UCSD-AML1 (cell line): ENCODE data around the gene LLGL2.
"Not testable (repeated sequence)": the region's sequence is repeated elsewhere in the genome, so short reads cannot be mapped to it uniquely, and the experiment has no call there.

ENCODE experiments used
- DNase-seq: peaks from one replicate; lab custom pipeline; 2025; ENCODE audit not compliant: unreplicated experiment; lab: John Stamatoyannopoulos, UW

LLGL2 gene

GRCh38 chr17:75524970-75525805 is at the start of gene LLGL2:
TSS of gene LLGL2 (plus strand) at chr17:75525697. CDS start at chr17:75543427, 17,730 bp downstream.
- peak; percentile 91 for DNase-seq

- DNase-seq, result peak; percentile 31
These were observed 49.6 kb upstream of the LLGL2 start for GRCh38 chr17:75475851-75476250.

- DNase-seq, result no peak
These were observed 49.2 kb upstream of the LLGL2 start for GRCh38 chr17:75476271-75476671.

- DNase-seq, result no peak
These were observed 48.6 kb upstream of the LLGL2 start for GRCh38 chr17:75476752-75477489.

GRCh38 chr17:75477490-75477862 is 48.0 kb upstream of the LLGL2 start:
- DNase-seq, result not testable (repeated sequence)

GRCh38 chr17:75478508-75478907 is 47.0 kb upstream of the LLGL2 start:
- DNase-seq, result no peak

GRCh38 chr17:75480281-75480680 is 45.2 kb upstream of the LLGL2 start:
- no peak for DNase-seq

GRCh38 chr17:75481194-75482068 is 44.1 kb upstream of the LLGL2 start:
- DNase-seq, result no peak

- DNase-seq, result no peak
These were observed 43.2 kb upstream of the LLGL2 start for GRCh38 chr17:75482098-75482942.

GRCh38 chr17:75485688-75486087 is 39.8 kb upstream of the LLGL2 start:
- no peak for DNase-seq

GRCh38 chr17:75486151-75486550 is 39.3 kb upstream of the LLGL2 start:
- DNase-seq, result no peak

GRCh38 chr17:75486951-75487350 is 38.5 kb upstream of the LLGL2 start:
- no peak for DNase-seq

GRCh38 chr17:75487351-75488070 is 38.0 kb upstream of the LLGL2 start:
- DNase-seq, result peak; percentile 81

GRCh38 chr17:75488693-75489510 is 36.6 kb upstream of the LLGL2 start:
- DNase-seq, result no peak

GRCh38 chr17:75489511-75489955 is 36.0 kb upstream of the LLGL2 start:
- DNase-seq, result no peak

GRCh38 chr17:75490173-75490743 is 35.2 kb upstream of the LLGL2 start:
- DNase-seq, result no peak

- DNase-seq, result peak; percentile 48
These were observed 34.4 kb upstream of the LLGL2 start for GRCh38 chr17:75490953-75491649.

- DNase-seq, result no peak
These were observed 33.8 kb upstream of the LLGL2 start for GRCh38 chr17:75491680-75492079.
